ENCODE results near the gene CXorf58.

The CXorf58 gene

DNA sequence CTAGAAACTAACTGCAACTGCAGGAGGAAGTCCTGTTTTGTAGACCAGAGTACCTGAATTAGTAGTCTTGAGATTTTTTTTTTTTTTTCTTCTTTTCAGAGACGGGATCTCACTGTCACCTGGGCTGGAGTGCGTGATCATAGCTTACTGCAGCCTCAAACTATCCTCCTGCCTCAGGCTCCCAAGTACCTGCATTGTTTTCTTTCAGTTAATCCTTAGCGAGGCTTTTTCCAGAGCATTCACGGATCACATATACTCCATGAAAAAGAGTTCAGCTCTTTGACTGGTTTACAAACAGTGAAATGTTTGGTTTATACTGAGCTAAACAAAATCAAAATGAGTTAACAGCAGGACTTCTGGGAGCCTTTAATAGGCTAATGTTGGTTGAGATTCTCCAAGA is 73.4 kb downstream of the CXorf58 start:
- H3K23ac ChIP-seq (ENCODE audit: low read length in 2 of 2), result no peak overlapping the region
- H2BK5ac ChIP-seq (ENCODE audit: low read depth, low read length, poor library complexity, severe bottlenecking), result no peak overlapping the region
- H3K4me2 ChIP-seq (ENCODE audit: low read length, poor library complexity, severe bottlenecking), result no peak overlapping the region
- peaks cover 0 to 23% of the 10 kb centered on the region in 2 experiments for H3K27me3 ChIP-seq (ENCODE audit: control insufficient read depth in 1 of 2, insufficient read depth in 1 of 2, low read length in 2 of 2)
- DNase-seq, result no peak
- no peak overlapping the region for H2BK12ac ChIP-seq (ENCODE audit: low read length in 2 of 2)
- no peak overlapping the region for H3K4ac ChIP-seq (ENCODE audit: low read depth in 1 of 2, low read length in 2 of 2)
- no CpG with 5 or more reads among the region's 4 CpGs for WGBS
- no peak overlapping the region for H4K8ac ChIP-seq (ENCODE audit: low read length)
- H2AFZ ChIP-seq (ENCODE audit: low read depth, low read length), result no peak overlapping the region
- no peak overlapping the region for H3K27ac ChIP-seq (ENCODE audit: low read length, poor library complexity, severe bottlenecking)
- H3K9ac ChIP-seq (ENCODE audit: low read length), result no peak overlapping the region
- H3K4me3 ChIP-seq (ENCODE audit: insufficient read depth in 1 of 2, low read depth in 1 of 2, low read length in 2 of 2), result no peak overlapping the region
- H2AK5ac ChIP-seq (ENCODE audit: low read length, severe bottlenecking), result no peak overlapping the region
- peaks cover under 1 to 4% of the 10 kb centered on the region in 2 experiments for H3K36me3 ChIP-seq (ENCODE audit: control insufficient read depth in 1 of 2, insufficient read depth in 2 of 2, low read depth in 1 of 2, low read length in 2 of 2)
- no peaks in the 10 kb centered on the region for H3K4me1 ChIP-seq (ENCODE audit: control insufficient read depth, insufficient read depth, low read depth, low read length)
- no peaks in the 10 kb centered on the region for H3K9me3 ChIP-seq (ENCODE audit: control insufficient read depth, low read length)
- no peak overlapping the region for H3K18ac ChIP-seq (ENCODE audit: low read depth in 1 of 2, low read length in 2 of 2)
- H3K79me1 ChIP-seq (replicated peaks; ENCODE audit: low read length, poor library complexity, severe bottlenecking), result no peaks in the 10 kb centered on the region
- H2BK15ac ChIP-seq (ENCODE audit: low read depth, poor library complexity, severe bottlenecking), result no peak overlapping the region
- no peak overlapping the region for H2BK120ac ChIP-seq (ENCODE audit: low read depth, low read length)
- no peak overlapping the region for H3K14ac ChIP-seq (ENCODE audit: low read length in 2 of 2)
- no peak overlapping the region for H4K91ac ChIP-seq (ENCODE audit: low read length)

- H3K4ac ChIP-seq (ENCODE audit: low read depth in 1 of 2, low read length in 2 of 2), result no peak overlapping the region
- H3K4me1 ChIP-seq (ENCODE audit: control insufficient read depth, insufficient read depth, low read depth, low read length), result no peaks in the 10 kb centered on the region
- no peak overlapping the region for H2AFZ ChIP-seq (ENCODE audit: low read depth, low read length)
- H3K14ac ChIP-seq (ENCODE audit: low read length in 2 of 2), result no peak overlapping the region
- no peak overlapping the region for H3K9ac ChIP-seq (ENCODE audit: low read length)
- 100% methylated on average over 2 of the region's 2 CpGs for WGBS
- H2BK5ac ChIP-seq (ENCODE audit: low read depth, low read length, poor library complexity, severe bottlenecking), result no peak overlapping the region
- H4K91ac ChIP-seq (ENCODE audit: low read length), result no peak overlapping the region
- peaks cover 4 to 5% of the 10 kb centered on the region in 2 experiments for H3K36me3 ChIP-seq (ENCODE audit: control insufficient read depth in 1 of 2, insufficient read depth in 2 of 2, low read depth in 1 of 2, low read length in 2 of 2)
- no peak overlapping the region for H3K27ac ChIP-seq (ENCODE audit: low read length, poor library complexity, severe bottlenecking)
- H3K4me2 ChIP-seq (ENCODE audit: low read length, poor library complexity, severe bottlenecking), result no peak overlapping the region
- H2BK12ac ChIP-seq (ENCODE audit: low read length in 2 of 2), result no peak overlapping the region
- no peak overlapping the region for H3K23ac ChIP-seq (ENCODE audit: low read length in 2 of 2)
- no peaks in the 10 kb centered on the region for H3K79me1 ChIP-seq (replicated peaks; ENCODE audit: low read length, poor library complexity, severe bottlenecking)
- H3K27me3 ChIP-seq (ENCODE audit: control insufficient read depth in 1 of 2, insufficient read depth in 1 of 2, low read length in 2 of 2), result peaks cover 0 to 23% of the 10 kb centered on the region in 2 experiments
- H3K4me3 ChIP-seq (ENCODE audit: insufficient read depth in 1 of 2, low read depth in 1 of 2, low read length in 2 of 2), result no peak overlapping the region
- H4K8ac ChIP-seq (ENCODE audit: low read length), result no peak overlapping the region
- DNase-seq, result no peak
- H2BK15ac ChIP-seq (ENCODE audit: low read depth, poor library complexity, severe bottlenecking), result no peak overlapping the region
- H2AK5ac ChIP-seq (ENCODE audit: low read length, severe bottlenecking), result no peak overlapping the region
- H2BK120ac ChIP-seq (ENCODE audit: low read depth, low read length), result no peak overlapping the region
- no peaks in the 10 kb centered on the region for H3K9me3 ChIP-seq (ENCODE audit: control insufficient read depth, low read length)
- H3K18ac ChIP-seq (ENCODE audit: low read depth in 1 of 2, low read length in 2 of 2), result no peak overlapping the region
These were observed 73.9 kb downstream of the CXorf58 start for GRCh38 chrX:23981711-23982110.

DNA sequence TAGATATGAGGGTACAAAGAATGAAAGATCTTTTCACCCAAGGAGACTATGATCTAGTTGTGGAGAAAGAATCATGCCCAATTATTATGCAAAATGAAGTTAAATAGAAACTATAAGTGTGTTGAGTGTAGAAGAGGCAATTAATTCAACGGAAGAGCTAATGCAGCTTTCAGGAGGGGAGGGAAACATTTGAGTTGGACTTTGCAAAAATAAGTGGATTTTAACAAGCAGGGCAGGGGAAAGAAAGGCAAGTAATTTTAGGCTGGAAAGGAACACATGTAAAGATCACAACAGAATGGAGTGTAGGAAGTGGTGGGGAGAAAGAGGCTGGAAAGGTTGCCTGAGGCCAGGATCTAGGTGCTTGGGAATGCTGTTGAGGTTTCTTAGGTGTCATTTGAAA is 75.1 kb downstream of the CXorf58 start:
- Histone ChIP-seq H2BK120ac (ENCODE audit: low read depth, low read length) (no peak overlapping the region), H4K91ac (ENCODE audit: low read length) (no peak overlapping the region), H3K4ac (ENCODE audit: low read depth in 1 of 2, low read length in 2 of 2) (no peak overlapping the region), H2BK12ac (ENCODE audit: low read length in 2 of 2) (no peak overlapping the region), H2AK5ac (ENCODE audit: low read length, severe bottlenecking) (no peak overlapping the region), H3K14ac (ENCODE audit: low read length in 2 of 2) (no peak overlapping the region), H2BK15ac (ENCODE audit: low read depth, poor library complexity, severe bottlenecking) (no peak overlapping the region), H3K9ac (ENCODE audit: low read length) (no peak overlapping the region), H3K4me1 (ENCODE audit: control insufficient read depth, insufficient read depth, low read depth, low read length) (no peaks in the 10 kb centered on the region), H2BK5ac (ENCODE audit: low read depth, low read length, poor library complexity, severe bottlenecking) (no peak overlapping the region), H4K8ac (ENCODE audit: low read length) (no peak overlapping the region), H3K27me3 (ENCODE audit: control insufficient read depth in 1 of 2, insufficient read depth in 1 of 2, low read length in 2 of 2) (peaks cover 0 to 26% of the 10 kb centered on the region in 2 experiments), H3K36me3 (ENCODE audit: control insufficient read depth in 1 of 2, insufficient read depth in 2 of 2, low read depth in 1 of 2, low read length in 2 of 2) (peaks cover 5 to 13% of the 10 kb centered on the region in 2 experiments), H3K79me1 (replicated peaks; ENCODE audit: low read length, poor library complexity, severe bottlenecking) (peaks cover under 1% of the 10 kb centered on the region), H3K4me2 (ENCODE audit: low read length, poor library complexity, severe bottlenecking) (no peak overlapping the region), H3K9me3 (ENCODE audit: control insufficient read depth, low read length) (no peaks in the 10 kb centered on the region), H3K23ac (ENCODE audit: low read length in 2 of 2) (no peak overlapping the region), H2AFZ (ENCODE audit: low read depth, low read length) (no peak overlapping the region), H3K4me3 (ENCODE audit: insufficient read depth in 1 of 2, low read depth in 1 of 2, low read length in 2 of 2) (no peak overlapping the region), H3K27ac (ENCODE audit: low read length, poor library complexity, severe bottlenecking) (no peak overlapping the region), H3K18ac (ENCODE audit: low read depth in 1 of 2, low read length in 2 of 2) (no peak overlapping the region)
- no peak for DNase-seq
- 100% methylated on average over 1 of the region's 1 CpG for WGBS
